T follicular helper cell (primary cell): Measurements from ENCODE around the gene STK16.

Experiments
- DNase-seq: peaks from one replicate; pipeline ENCODE4 v3.0.0-alpha.2; 2020; ENCODE audit warnings: low read depth

STK16 gene

GRCh38 chr2:219289195-219289536 lies 43.9 kb downstream of the STK16 start:
- DNase-seq: no peak

GRCh38 chr2:219289537-219290361 lies 44.5 kb downstream of the STK16 start:
- no peak for DNase-seq

- DNase-seq: no peak
Measured at GRCh38 chr2:219290381-219291171, 45.3 kb downstream of the STK16 start.

- DNase-seq: no peak
Measured at GRCh38 chr2:219291394-219291793, 46.1 kb downstream of the STK16 start.

GRCh38 chr2:219291910-219292490 lies 46.7 kb downstream of the STK16 start:
- no peak for DNase-seq

- no peak for DNase-seq
Measured at GRCh38 chr2:219292616-219293015, 47.3 kb downstream of the STK16 start.

- DNase-seq: no peak
Measured at GRCh38 chr2:219293736-219294231, 48.5 kb downstream of the STK16 start.

GRCh38 chr2:219294356-219295351 lies 49.4 kb downstream of the STK16 start:
- peak; percentile 82 for DNase-seq

- DNase-seq: no peak
Measured at GRCh38 chr2:219296142-219296541, 50.9 kb downstream of the STK16 start.

- DNase-seq: no peak
Measured at GRCh38 chr2:219296631-219297391, 51.5 kb downstream of the STK16 start.

- DNase-seq: no peak
Measured at GRCh38 chr2:219297766-219298456, 52.6 kb downstream of the STK16 start.

- peak; percentile 81 for DNase-seq
Measured at GRCh38 chr2:219298759-219299371, 53.6 kb downstream of the STK16 start.

GRCh38 chr2:219299372-219299760 lies 54.1 kb downstream of the STK16 start:
- no peak for DNase-seq
